GM10248 (cell line): ENCODE data around the gene PSMC5.

ENCODE experiments used
- CTCF ChIA-PET: fragments of 300-600 bp; sonication (Branson Sonifier 250); formaldehyde crosslinking; extraction: SDS; loops from one replicate; lab custom pipeline; 2021; ENCODE audit warnings: antibody characterized with exemption; lab: Yijun Ruan, JAX
- POLR2A ChIA-PET: fragments of 350-650 bp; sonication (Branson Sonifier 250); formaldehyde crosslinking; extraction: SDS; loops from one replicate; lab custom pipeline; 2020; ENCODE audit warnings: antibody characterized with exemption; lab: Yijun Ruan, JAX
- DNase-seq: peaks from one replicate; pipeline ENCODE4 v3.0.0; 2012; ENCODE audit errors: extremely low spot score
- CTCF ChIP-seq: IDR thresholded peaks from 2 replicates; pipeline ENCODE4 v1.5.1; 2012; ENCODE audit warnings: mild to moderate bottlenecking, low read depth; ENCODE audit errors: extremely low read depth, missing control alignments, control extremely low read depth

Gene PSMC5

DNA sequence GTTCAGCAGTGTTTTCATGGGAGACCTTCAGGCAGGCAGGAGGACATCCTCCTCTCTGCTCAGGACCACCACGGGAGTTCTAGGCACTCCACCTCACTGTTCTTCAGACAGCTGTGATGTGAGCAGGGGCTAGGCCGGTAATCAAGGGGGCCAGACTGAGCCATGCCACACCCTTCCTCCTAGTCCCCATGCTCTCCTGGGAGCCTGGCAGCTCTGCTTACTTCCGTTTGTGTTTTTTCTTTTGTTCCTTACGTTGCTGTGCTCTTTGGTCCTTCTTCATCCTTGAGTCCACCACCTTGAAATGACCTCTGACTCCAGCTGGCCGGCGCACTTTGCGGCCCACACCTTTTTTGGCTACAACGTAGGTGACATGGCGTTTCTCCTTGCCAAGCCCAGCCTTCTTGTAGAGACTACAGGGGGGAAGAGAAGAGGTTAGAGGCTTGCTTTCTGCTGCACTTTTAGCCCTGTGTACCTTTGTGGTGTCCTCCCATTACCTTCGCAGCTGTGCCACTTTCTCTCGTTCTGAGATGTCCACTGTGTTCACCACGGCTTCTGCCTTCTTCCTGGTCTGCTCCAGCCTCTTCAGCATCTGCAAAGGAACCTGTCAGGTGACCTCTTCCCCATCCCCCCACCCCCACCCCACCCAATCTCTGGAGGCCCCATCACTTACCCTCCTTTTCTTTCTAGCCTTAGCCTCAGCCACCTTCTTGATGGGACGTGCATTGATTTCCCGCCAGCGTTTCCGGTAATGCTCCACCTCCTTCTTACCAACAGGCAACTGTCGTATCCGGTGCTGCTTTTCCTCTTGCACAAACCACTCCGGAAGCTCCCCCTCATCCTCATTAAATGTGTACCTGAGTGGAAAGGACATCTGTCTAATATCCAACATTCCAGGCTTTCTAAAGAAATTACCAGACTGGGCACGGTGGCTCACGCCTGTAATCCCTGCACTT, 7.4 kb upstream of the PSMC5 start:
- CTCF ChIA-PET: interaction anchor here (1.1 to 1.7 kb wide), 5 partner anchors 10 to 45 kb away, joined by 3 to 6 read pairs (median 4); no protein-coding TSS in a partner anchor
- TF ChIP-seq CTCF: no peak
- POLR2A ChIA-PET: interaction anchor here (1.1 kb wide), 1 partner anchor 39 kb away, joined by 4 read pairs; no protein-coding TSS in a partner anchor
- no peak for DNase-seq

- no peak for TF ChIP-seq CTCF
- CTCF ChIA-PET: interaction anchor here (1.1 to 1.6 kb wide), 5 partner anchors 12 to 46 kb away, joined by 3 to 6 read pairs (median 4); no protein-coding TSS in a partner anchor
- DNase-seq: no peak
- POLR2A ChIA-PET: no interaction called here
These were observed 6.2 kb upstream of the PSMC5 start for GRCh38 chr17:63820963-63821561.

DNA sequence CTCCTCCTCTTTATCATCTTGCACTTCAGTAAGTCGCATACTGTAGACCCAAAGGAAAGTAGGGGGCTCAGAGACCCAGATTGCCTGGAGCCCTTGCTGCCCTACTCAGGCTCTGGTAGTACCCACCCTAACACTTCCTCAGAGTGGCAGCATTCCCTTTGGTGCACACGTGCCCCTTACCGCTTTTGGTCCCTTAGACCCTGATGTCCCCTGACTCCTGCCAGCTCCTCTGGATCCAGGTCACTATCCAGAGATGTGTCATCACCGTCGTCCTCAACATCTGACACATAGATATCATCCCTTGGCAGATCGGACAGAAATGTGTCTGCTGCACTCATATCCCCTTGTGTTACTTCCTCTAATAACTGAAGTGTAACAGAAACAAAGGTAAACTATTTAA, 5.4 kb upstream of the PSMC5 start:
- DNase-seq: no peak

DNA sequence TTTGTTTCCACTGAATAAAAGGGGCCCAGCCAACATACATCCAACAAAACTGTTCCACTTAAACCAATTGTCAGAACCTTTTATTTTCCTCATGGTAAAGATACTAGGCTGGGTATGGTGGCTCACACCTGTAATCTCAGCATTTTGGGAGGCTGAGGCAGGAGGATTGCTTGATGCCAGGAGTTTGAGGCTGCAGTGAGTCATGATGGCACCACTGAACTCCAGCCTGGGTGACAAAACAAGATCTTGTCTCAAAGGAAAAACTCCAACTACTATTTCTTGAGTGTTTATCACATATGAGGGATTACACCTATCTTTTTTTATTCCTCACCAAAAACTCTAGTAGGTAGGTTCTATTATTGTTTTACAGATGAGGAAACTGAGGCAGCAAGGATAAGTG, 4.7 kb upstream of the PSMC5 start:
- ChIA-PET POLR2A (no interaction called here), CTCF (no interaction called here)
- no peak for TF ChIP-seq CTCF
- DNase-seq: no peak

More for the DNA sequence above, 5.4 kb upstream of the PSMC5 start:
- no peak for TF ChIP-seq CTCF
- CTCF ChIA-PET: interaction anchor here (1.3 to 1.5 kb wide), 2 partner anchors 24 to 41 kb away, joined by 3 to 5 read pairs; no protein-coding TSS in a partner anchor
- POLR2A ChIA-PET: no interaction called here

DNA sequence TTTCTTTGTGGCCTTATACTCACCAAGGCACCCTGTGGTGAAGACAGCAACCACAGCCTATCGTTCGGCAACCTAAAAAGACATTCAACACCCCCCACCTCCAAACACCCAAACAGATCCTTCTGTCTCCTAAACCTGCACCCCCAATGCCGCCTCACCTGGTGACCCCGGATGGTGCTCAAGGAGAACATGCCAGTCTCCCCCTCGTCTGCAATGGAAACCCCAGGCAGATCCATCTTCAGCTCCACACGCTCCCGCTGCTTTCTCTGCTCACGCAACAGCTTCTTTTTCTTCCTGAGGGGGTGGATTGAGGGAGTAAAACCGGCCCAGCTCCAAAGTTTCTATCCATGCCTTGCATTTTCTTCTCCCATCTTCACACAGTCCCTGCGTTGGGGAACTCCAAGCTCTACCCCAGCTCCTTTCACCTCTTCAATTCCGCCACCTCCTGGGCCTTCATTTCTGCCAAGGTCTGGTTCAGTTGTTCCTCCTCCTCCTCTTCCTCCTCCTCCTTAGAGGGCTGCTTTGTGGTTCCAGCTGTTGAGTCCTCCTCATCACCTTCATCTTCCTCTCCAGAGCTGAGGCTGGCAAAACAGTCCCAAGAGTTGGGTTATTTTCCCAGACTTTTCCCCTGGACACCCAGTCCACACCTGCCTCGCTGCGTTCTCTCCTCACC, 3.4 kb upstream of the PSMC5 start:
- TF ChIP-seq CTCF: no peak
- no peak for DNase-seq
- POLR2A ChIA-PET: interaction anchor here (0.7 kb wide), 1 partner anchor 47 kb away, joined by 3 read pairs; no protein-coding TSS in a partner anchor
- CTCF ChIA-PET: interaction anchor here (0.9 to 2.8 kb wide), 2 partner anchors 10 to 18 kb away, joined by 3 to 15 read pairs; no protein-coding TSS in a partner anchor
